ENCODE data around the gene HAUS7.

Gene HAUS7

GRCh38 chrX:153469811-153470410 is 465 bp downstream of the HAUS7 start:
- peak; percentile 13 for TF ChIP-seq CTCF (IDR thresholded peaks at IDR 0.05; ENCODE audit: low read depth, low read length)
- peak in 1 of 2 donors; percentile 34 for DNase-seq (ENCODE audit: low read depth in 2 of 2)

GRCh38 chrX:153468008-153468580 is 2.3 kb downstream of the HAUS7 start:
- DNase-seq (ENCODE audit: low read depth in 2 of 2), result no peak
- no peak for TF ChIP-seq CTCF (IDR thresholded peaks at IDR 0.05; ENCODE audit: low read depth, low read length)
- no peak overlapping the region for H3K4me3 ChIP-seq (replicated peaks in 1 of 2; ENCODE audit: low read depth in 2 of 2, low read length in 2 of 2)

More at GRCh38 chrX:153469811-153470410, 465 bp downstream of the HAUS7 start:
- H3K4me3 ChIP-seq (replicated peaks in 1 of 2; ENCODE audit: low read depth in 2 of 2, low read length in 2 of 2), result peak overlapping the region; percentile 64 to 70

GRCh38 chrX:153465691-153466380 is 4.5 kb downstream of the HAUS7 start:
- H3K4me3 ChIP-seq (replicated peaks in 1 of 2; ENCODE audit: low read depth in 2 of 2, low read length in 2 of 2), result no peak overlapping the region
- no peak for TF ChIP-seq CTCF (IDR thresholded peaks at IDR 0.05; ENCODE audit: low read depth, low read length)
- DNase-seq (ENCODE audit: low read depth in 2 of 2), result no peak

- no peak overlapping the region for H3K4me3 ChIP-seq (replicated peaks in 1 of 2; ENCODE audit: low read depth in 2 of 2, low read length in 2 of 2)
- no peak for DNase-seq (ENCODE audit: low read depth in 2 of 2)
- no peak for TF ChIP-seq CTCF (IDR thresholded peaks at IDR 0.05; ENCODE audit: low read depth, low read length)
Observed at GRCh38 chrX:153464116-153464515, 6.3 kb downstream of the HAUS7 start.

- no peak for TF ChIP-seq CTCF (IDR thresholded peaks at IDR 0.05; ENCODE audit: low read depth, low read length)
- no peak for DNase-seq (ENCODE audit: low read depth in 2 of 2)
- H3K4me3 ChIP-seq (replicated peaks in 1 of 2; ENCODE audit: low read depth in 2 of 2, low read length in 2 of 2), result no peak overlapping the region
Observed at GRCh38 chrX:153463556-153463955, 6.8 kb downstream of the HAUS7 start.

- no peak overlapping the region for H3K4me3 ChIP-seq (replicated peaks in 1 of 2; ENCODE audit: low read depth in 2 of 2, low read length in 2 of 2)
- no peak for DNase-seq (ENCODE audit: low read depth in 2 of 2)
- no peak for TF ChIP-seq CTCF (IDR thresholded peaks at IDR 0.05; ENCODE audit: low read depth, low read length)
Observed at GRCh38 chrX:153463031-153463430, 7.3 kb downstream of the HAUS7 start.

Data from cardiac fibroblast (primary cell).